ENCODE results near the gene PCNX3. TPM values are rescaled to one million over a fixed set of nuclear protein-coding genes. Genes with fewer than 3 reads are reported as not detected.
A peak's percentile ranks its signal among the peaks of the same experiment; 100 is the strongest.

Gene PCNX3
- total RNA-seq, 1 experiment from 2014 or later = 72.8 TPM

DNA sequence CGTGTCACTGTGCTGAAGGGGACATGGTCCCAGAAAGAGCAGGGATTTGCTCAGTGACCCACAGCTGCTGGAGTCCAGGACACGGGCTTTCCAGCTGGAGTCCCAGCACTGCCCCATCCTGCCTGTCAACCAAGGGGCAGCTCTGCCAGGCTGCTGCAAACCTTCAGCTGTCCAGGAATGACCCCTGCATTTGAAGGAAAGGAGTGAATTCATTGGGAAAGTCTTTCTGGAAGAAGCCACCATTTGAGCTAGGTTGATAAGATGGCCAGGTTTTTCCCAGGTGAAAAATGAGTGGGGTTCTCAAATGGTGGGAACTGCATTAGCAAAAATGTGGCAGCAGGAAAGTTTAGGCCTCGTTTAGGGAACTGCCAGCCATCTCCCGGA is 29.3 kb upstream of the PCNX3 start:
- CTCF ChIA-PET = no interaction called here
- peaks cover 46% of the 10 kb centered on the region for H3K36me3 Mint-ChIP-seq (ENCODE audit: insufficient read depth, unreplicated experiment)
- DNase-seq = no peak
- H3K9me3 Mint-ChIP-seq (ENCODE audit: low read depth, unreplicated experiment) = no peaks in the 10 kb centered on the region
- TF ChIP-seq, protein P1, sequence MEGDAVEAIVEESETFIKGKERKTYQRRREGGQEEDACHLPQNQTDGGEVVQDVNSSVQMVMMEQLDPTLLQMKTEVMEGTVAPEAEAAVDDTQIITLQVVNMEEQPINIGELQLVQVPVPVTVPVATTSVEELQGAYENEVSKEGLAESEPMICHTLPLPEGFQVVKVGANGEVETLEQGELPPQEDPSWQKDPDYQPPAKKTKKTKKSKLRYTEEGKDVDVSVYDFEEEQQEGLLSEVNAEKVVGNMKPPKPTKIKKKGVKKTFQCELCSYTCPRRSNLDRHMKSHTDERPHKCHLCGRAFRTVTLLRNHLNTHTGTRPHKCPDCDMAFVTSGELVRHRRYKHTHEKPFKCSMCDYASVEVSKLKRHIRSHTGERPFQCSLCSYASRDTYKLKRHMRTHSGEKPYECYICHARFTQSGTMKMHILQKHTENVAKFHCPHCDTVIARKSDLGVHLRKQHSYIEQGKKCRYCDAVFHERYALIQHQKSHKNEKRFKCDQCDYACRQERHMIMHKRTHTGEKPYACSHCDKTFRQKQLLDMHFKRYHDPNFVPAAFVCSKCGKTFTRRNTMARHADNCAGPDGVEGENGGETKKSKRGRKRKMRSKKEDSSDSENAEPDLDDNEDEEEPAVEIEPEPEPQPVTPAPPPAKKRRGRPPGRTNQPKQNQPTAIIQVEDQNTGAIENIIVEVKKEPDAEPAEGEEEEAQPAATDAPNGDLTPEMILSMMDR (IDR thresholded peaks at IDR 0.05; ENCODE audit: unreplicated experiment) = no peak
- intact Hi-C loops (cut with micrococcal nuclease; ENCODE audit: unreplicated experiment) = no loop called here
- no peaks in the 10 kb centered on the region for H3K27me3 Mint-ChIP-seq (ENCODE audit: unreplicated experiment)
- no peak overlapping the region for H3K27ac Mint-ChIP-seq (ENCODE audit: unreplicated experiment)
- H3K4me1 Mint-ChIP-seq (ENCODE audit: low read depth, unreplicated experiment) = peaks cover 16% of the 10 kb centered on the region
- BruUV-seq (replicated peaks) = no TSS peak
- H3K4me3 Mint-ChIP-seq (ENCODE audit: low read depth, unreplicated experiment) = no peak overlapping the region

DNA sequence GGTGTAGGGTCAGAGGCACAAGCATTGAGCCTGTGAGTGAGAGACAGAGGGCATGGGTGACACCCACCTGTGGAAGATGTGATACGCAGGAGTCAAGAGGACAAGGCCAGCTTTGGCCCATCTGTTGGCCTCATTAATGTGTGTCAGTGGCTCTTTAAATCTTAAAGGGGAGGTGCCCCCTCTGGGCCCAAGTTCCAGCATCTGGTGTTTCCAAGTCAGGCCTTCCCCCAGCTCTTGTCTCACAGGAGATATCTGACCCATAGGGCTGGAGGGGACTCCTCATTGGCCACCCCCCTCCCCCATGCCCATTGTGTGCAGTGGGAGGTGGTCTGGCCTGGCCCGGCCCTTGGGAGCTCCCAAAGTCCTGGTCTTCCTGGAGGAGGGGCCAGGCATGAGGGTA is 28.9 kb upstream of the PCNX3 start:
- TF ChIP-seq, protein P1 (IDR thresholded peaks at IDR 0.05; ENCODE audit: unreplicated experiment) = no peak
- Mint-ChIP-seq H3K9me3 (ENCODE audit: low read depth, unreplicated experiment) (no peaks in the 10 kb centered on the region), H3K27ac (ENCODE audit: unreplicated experiment) (no peak overlapping the region), H3K36me3 (ENCODE audit: insufficient read depth, unreplicated experiment) (peaks cover 49% of the 10 kb centered on the region), H3K4me3 (ENCODE audit: low read depth, unreplicated experiment) (no peak overlapping the region), H3K4me1 (ENCODE audit: low read depth, unreplicated experiment) (peaks cover 16% of the 10 kb centered on the region), H3K27me3 (ENCODE audit: unreplicated experiment) (no peaks in the 10 kb centered on the region)
- CTCF ChIA-PET = no interaction called here
- intact Hi-C loops (cut with micrococcal nuclease; ENCODE audit: unreplicated experiment) = no loop called here
- DNase-seq = no peak
- BruUV-seq (replicated peaks) = no TSS peak

DNA sequence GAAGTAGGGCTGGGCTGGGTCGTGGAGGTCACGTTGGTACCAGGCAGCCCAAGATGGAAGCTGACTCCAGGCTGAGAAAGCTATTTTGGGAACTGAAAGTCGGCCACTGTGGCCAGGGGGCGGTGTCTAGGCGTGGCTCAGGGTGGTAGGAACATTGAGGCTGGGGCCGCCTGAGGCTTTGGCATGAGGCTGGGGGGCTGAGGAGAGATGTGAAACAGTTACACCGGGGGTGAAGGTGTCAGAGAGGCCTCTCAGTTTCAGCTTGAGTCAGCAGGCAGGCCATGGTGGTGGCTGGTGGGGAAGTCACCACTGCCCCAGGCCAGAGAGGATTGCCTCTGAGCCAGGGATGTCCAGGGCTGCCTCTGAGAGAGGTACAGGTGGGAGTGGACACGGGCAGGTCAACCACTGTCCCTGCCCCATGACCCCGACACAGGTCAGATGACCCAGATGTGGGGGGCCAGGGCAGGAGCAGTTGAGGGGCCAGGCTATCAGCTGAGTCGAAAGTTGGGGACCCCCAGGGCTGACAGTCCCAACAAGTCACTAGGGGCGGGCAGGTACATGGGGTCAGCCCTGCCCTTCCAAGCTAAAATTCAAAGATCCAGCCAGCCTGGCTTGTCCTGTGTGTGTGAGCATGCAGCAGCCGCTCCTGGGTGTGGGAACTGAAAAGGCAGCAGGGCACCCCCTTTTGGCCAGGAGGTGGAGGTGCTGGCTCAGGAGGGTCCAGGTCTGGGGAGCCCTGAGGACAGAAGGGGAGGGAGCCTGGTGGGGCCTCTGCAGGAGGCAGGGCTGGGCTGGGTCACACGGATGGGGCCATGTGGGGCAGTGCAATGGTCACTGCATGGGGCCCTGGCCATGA is 27.1 kb upstream of the PCNX3 start:
- no peaks in the 10 kb centered on the region for H3K27me3 Mint-ChIP-seq (ENCODE audit: unreplicated experiment)
- intact Hi-C loops (cut with micrococcal nuclease; ENCODE audit: unreplicated experiment) = no loop called here
- TF ChIP-seq, protein P1 (IDR thresholded peaks at IDR 0.05; ENCODE audit: unreplicated experiment) = peak; percentile 50

DNA sequence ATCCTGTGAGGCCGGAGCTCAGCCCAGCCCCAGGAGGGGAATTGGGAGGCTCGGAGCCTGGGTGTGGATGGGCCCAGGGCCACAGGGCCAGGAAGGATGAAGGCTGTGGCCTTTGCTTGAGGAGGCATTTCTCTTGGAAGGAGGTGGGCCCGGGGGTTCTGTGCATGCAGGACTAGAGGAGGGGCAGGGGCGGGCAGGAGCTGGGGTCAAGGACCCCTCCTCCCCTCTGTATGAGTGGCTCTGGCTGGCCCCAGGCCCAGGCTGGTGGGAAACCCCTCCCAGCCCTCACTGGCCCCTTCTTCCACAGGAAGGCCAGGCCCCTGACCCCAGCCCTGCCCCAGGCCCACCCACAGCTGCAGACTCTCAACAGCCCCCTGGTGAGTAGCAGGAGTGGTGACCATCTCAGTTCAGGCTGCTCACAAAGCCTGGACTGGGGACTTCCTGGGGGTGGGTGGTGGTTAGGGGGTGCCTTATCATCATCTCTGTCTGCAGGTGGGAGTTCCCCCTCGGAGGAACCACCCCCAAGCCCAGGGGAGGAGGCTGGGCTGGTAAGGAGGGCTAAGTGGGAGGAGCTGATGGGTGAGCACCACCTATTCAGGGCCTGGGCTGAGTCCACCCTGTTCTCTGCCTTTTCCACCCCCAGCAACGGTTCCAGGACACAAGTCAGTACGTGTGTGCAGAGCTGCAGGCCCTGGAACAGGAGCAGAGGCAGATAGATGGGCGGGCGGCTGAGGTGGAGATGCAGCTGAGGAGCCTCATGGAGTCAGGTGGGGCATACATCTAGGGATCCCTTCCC is 25.9 kb upstream of the PCNX3 start:
- intact Hi-C loops (cut with micrococcal nuclease; ENCODE audit: unreplicated experiment) = no loop called here
- peaks cover 16% of the 10 kb centered on the region for H3K4me1 Mint-ChIP-seq (ENCODE audit: low read depth, unreplicated experiment)

More for the DNA sequence above, 27.1 kb upstream of the PCNX3 start:
- peak overlapping the region; percentile 56 for H3K27ac Mint-ChIP-seq (ENCODE audit: unreplicated experiment)
- no peaks in the 10 kb centered on the region for H3K9me3 Mint-ChIP-seq (ENCODE audit: low read depth, unreplicated experiment)
- peaks cover 51% of the 10 kb centered on the region for H3K36me3 Mint-ChIP-seq (ENCODE audit: insufficient read depth, unreplicated experiment)
- H3K4me1 Mint-ChIP-seq (ENCODE audit: low read depth, unreplicated experiment) = peaks cover 16% of the 10 kb centered on the region
- CTCF ChIA-PET = interaction anchor here (0.7 to 1.1 kb wide), 4 partner anchors 11 to 46 kb away, joined by 3 to 5 read pairs (median 3); partner anchors contain the start of gene EHBP1L1
- no TSS peak for BruUV-seq (replicated peaks)
- DNase-seq = peak; percentile 64
- H3K4me3 Mint-ChIP-seq (ENCODE audit: low read depth, unreplicated experiment) = no peak overlapping the region

More for the DNA sequence above, 25.9 kb upstream of the PCNX3 start:
- CTCF ChIA-PET = interaction anchor here (1.0 to 1.1 kb wide), 2 partner anchors 48 to 49 kb away, joined by 3 read pairs; no protein-coding TSS in a partner anchor
- BruUV-seq (replicated peaks) = no TSS peak
- Mint-ChIP-seq H3K27ac (ENCODE audit: unreplicated experiment) (no peak overlapping the region), H3K9me3 (ENCODE audit: low read depth, unreplicated experiment) (no peaks in the 10 kb centered on the region), H3K27me3 (ENCODE audit: unreplicated experiment) (no peaks in the 10 kb centered on the region), H3K4me3 (ENCODE audit: low read depth, unreplicated experiment) (no peak overlapping the region), H3K36me3 (ENCODE audit: insufficient read depth, unreplicated experiment) (peaks cover 45% of the 10 kb centered on the region)
- DNase-seq = no peak
- TF ChIP-seq, protein P1 (IDR thresholded peaks at IDR 0.05; ENCODE audit: unreplicated experiment) = no peak

Data from Calu3 (cell line).